ENCODE data around the gene JAZF1.
"Not testable (repeated sequence)": the region's sequence is repeated elsewhere in the genome, so short reads cannot be mapped to it uniquely, and the experiment has no call there.

Gene JAZF1

GRCh38 chr7:27923642-27923980 is 257.0 kb downstream of the JAZF1 start:
- TF ChIP-seq, protein P1, sequence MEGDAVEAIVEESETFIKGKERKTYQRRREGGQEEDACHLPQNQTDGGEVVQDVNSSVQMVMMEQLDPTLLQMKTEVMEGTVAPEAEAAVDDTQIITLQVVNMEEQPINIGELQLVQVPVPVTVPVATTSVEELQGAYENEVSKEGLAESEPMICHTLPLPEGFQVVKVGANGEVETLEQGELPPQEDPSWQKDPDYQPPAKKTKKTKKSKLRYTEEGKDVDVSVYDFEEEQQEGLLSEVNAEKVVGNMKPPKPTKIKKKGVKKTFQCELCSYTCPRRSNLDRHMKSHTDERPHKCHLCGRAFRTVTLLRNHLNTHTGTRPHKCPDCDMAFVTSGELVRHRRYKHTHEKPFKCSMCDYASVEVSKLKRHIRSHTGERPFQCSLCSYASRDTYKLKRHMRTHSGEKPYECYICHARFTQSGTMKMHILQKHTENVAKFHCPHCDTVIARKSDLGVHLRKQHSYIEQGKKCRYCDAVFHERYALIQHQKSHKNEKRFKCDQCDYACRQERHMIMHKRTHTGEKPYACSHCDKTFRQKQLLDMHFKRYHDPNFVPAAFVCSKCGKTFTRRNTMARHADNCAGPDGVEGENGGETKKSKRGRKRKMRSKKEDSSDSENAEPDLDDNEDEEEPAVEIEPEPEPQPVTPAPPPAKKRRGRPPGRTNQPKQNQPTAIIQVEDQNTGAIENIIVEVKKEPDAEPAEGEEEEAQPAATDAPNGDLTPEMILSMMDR (IDR thresholded peaks at IDR 0.05; ENCODE audit: low read depth, low read length, missing control alignments) = no peak
- H3K27ac ChIP-seq = no peak overlapping the region
- in situ Hi-C loops (cut with HindIII; ENCODE audit: low pct_ligation_motif_present, low sequenced_read_pairs) = no loop called here
- H3K36me3 ChIP-seq (replicated peaks) = no peaks in the 10 kb centered on the region
- no peaks in the 10 kb centered on the region for H3K27me3 ChIP-seq (replicated peaks)
- DNase-seq = no peak
- no peak overlapping the region for H3K4me3 ChIP-seq (ENCODE audit: low read depth, low read length)

- in situ Hi-C loops (cut with HindIII; ENCODE audit: low pct_ligation_motif_present, low sequenced_read_pairs) = no loop called here
- Histone ChIP-seq H3K4me3 (ENCODE audit: low read depth, low read length) (no peak overlapping the region), H3K27ac (no peak overlapping the region), H3K36me3 (replicated peaks) (no peaks in the 10 kb centered on the region), H3K27me3 (replicated peaks) (no peaks in the 10 kb centered on the region)
- no peak for DNase-seq
- TF ChIP-seq, protein P1 (IDR thresholded peaks at IDR 0.05; ENCODE audit: low read depth, low read length, missing control alignments) = no peak
Measured at GRCh38 chr7:27922907-27923641, 257.5 kb downstream of the JAZF1 start.

DNA sequence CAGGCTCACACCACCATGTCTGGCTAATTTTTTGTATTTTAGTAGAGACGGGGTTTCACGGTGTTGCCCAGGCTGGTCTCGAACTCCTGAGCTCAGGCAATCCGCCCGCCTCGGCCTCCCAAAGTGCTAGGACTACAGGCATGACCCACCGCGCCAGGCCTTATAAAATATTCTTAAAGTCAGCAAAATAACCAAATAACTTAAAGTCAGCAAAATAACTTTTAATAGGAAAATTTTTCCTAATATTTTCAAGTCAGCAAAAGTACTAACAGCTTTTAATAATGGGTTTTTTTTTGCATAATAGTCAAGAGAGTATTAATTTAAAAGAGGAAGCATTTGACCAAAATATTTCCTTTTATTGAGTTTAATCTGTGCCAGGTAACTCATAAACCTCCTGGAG is 258.2 kb downstream of the JAZF1 start:
- H3K36me3 ChIP-seq (replicated peaks); H3K4me3 ChIP-seq (ENCODE audit: low read depth, low read length); DNase-seq; in situ Hi-C loops (cut with HindIII; ENCODE audit: low pct_ligation_motif_present, low sequenced_read_pairs); H3K27me3 ChIP-seq (replicated peaks); H3K27ac ChIP-seq: not testable (repeated sequence)

- TF ChIP-seq, protein P1 (IDR thresholded peaks at IDR 0.05; ENCODE audit: low read depth, low read length, missing control alignments) = peak; percentile 46
- in situ Hi-C loops (cut with HindIII; ENCODE audit: low pct_ligation_motif_present, low sequenced_read_pairs) = no loop called here
- Histone ChIP-seq H3K36me3 (replicated peaks) (no peaks in the 10 kb centered on the region), H3K27ac (no peak overlapping the region), H3K4me3 (ENCODE audit: low read depth, low read length) (no peak overlapping the region), H3K27me3 (replicated peaks) (no peaks in the 10 kb centered on the region)
- peak; percentile 70 for DNase-seq
Measured at GRCh38 chr7:27921081-27921836, 259.3 kb downstream of the JAZF1 start.

DNA sequence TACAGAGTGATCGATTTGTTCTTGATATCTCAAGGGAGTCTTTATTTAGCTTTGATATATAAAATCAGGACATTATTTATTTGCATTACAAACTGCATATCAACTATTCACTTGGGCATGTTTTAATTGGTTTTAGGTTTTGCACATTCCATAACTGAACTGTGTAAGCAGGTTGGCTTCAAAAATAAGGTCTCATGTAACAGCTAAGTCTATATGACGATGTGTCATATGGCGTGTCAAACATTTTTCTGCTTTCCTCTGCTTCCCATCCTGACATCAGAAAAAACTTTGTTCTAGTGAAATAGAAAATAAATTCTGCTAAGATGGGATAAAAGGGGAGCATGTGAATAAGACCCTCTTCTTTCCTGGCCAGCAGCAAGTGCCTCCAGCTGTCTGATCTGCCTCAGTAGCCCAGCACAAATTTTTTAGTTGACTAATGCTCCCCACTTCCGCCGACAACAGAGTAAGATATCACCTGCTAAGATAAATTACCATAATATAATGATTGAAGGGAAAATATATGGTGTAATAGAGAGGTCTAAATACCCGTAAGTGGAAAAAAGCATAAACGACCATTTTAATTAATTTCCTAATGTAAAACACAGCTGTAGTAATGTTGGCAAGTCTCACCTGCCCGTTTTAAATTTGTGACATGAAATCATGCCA is 260.2 kb downstream of the JAZF1 start:
- DNase-seq = no peak
- Histone ChIP-seq H3K36me3 (replicated peaks) (no peaks in the 10 kb centered on the region), H3K27ac (no peak overlapping the region), H3K27me3 (replicated peaks) (no peaks in the 10 kb centered on the region), H3K4me3 (ENCODE audit: low read depth, low read length) (no peak overlapping the region)
- TF ChIP-seq, protein P1 (IDR thresholded peaks at IDR 0.05; ENCODE audit: low read depth, low read length, missing control alignments) = no peak
- in situ Hi-C loops (cut with HindIII; ENCODE audit: low pct_ligation_motif_present, low sequenced_read_pairs) = no loop called here

- TF ChIP-seq, protein P1 (IDR thresholded peaks at IDR 0.05; ENCODE audit: low read depth, low read length, missing control alignments) = no peak
- Histone ChIP-seq H3K27me3 (replicated peaks) (no peaks in the 10 kb centered on the region), H3K27ac (no peak overlapping the region), H3K4me3 (ENCODE audit: low read depth, low read length) (no peak overlapping the region), H3K36me3 (replicated peaks) (no peaks in the 10 kb centered on the region)
- no peak for DNase-seq
- in situ Hi-C loops (cut with HindIII; ENCODE audit: low pct_ligation_motif_present, low sequenced_read_pairs) = no loop called here
Measured at GRCh38 chr7:27918503-27918902, 262.1 kb downstream of the JAZF1 start.

Data from brain microvascular endothelial cell (primary cell).